HEK293 (cell line): Measurements from ENCODE around the gene OBSCN.

Source experiments
- CTCF ChIA-PET: fragments of 350-600 bp; formaldehyde crosslinking; extraction: SDS; loops from one replicate; lab custom pipeline; 2021; ENCODE audit warnings: antibody characterized with exemption; lab: Yijun Ruan, JAX
- POLR2A ChIA-PET: fragments of 300-600 bp; formaldehyde crosslinking; extraction: SDS; loops from one replicate; lab custom pipeline; 2020; ENCODE audit warnings: antibody characterized with exemption, inconsistent platforms; lab: Yijun Ruan, JAX
- H3K27ac ChIP-seq: fragments of 200-500 bp; sonication (Bioruptor generic); 2 replicates; pipeline ENCODE4 v1.5.1; 2014; ENCODE audit warnings: low read depth, low read length, control low read depth, inconsistent platforms; ENCODE audit errors: extremely low read depth
- H3K36me3 ChIP-seq, 2 experiments: fragments of 200-500 bp in 1 of 2; sonication (Bioruptor generic) in 1 of 2; 1 replicate in 1 of 2; 2 replicates in 1 of 2; pipeline ENCODE4 v1.5.1; 2014 to 2017; ENCODE audit warnings: inconsistent platforms in 2 of 2, low read length in 2 of 2; ENCODE audit not compliant: control insufficient read depth in 2 of 2, insufficient read depth in 1 of 2
- H3K4me1 ChIP-seq: fragments of 200-500 bp; sonication (Bioruptor generic); 2 replicates; pipeline ENCODE4 v1.5.1; 2014; ENCODE audit warnings: mild to moderate bottlenecking, low read length, inconsistent platforms; ENCODE audit not compliant: control insufficient read depth, insufficient read depth
- H3K4me3 ChIP-seq: 2 replicates; pipeline ENCODE4 v1.5.1; 2011; ENCODE audit warnings: low read depth, mild to moderate bottlenecking, control low read depth, low read length, moderate library complexity
- H3K9me3 ChIP-seq: fragments of 200-500 bp; sonication (Bioruptor generic); 2 replicates; pipeline ENCODE4 v1.5.1; 2014; ENCODE audit warnings: low read depth, low read length, inconsistent platforms; ENCODE audit not compliant: control insufficient read depth, insufficient read depth
- EGR2 ChIP-seq: fragments of 450-650 bp; formaldehyde crosslinking; IDR thresholded peaks from 2 replicates; pipeline ENCODE4 v1.5.1; 2016; ENCODE audit warnings: low read depth, missing biosample characterization, missing genetic modification characterization
- GLIS2 ChIP-seq: fragments of 450-650 bp; formaldehyde crosslinking; IDR thresholded peaks from 2 replicates; pipeline ENCODE4 v1.5.1; 2016; ENCODE audit warnings: missing biosample characterization, missing genetic modification characterization
- HOXC10 ChIP-seq: sonication (generic); formaldehyde crosslinking; IDR thresholded peaks from 2 replicates; pipeline ENCODE4 v1.8.1; 2023; ENCODE audit warnings: mild to moderate bottlenecking, missing genetic modification reagents
- KLF7 ChIP-seq: fragments of 450-650 bp; formaldehyde crosslinking; IDR thresholded peaks from 2 replicates; pipeline ENCODE4 v1.5.1; 2016; ENCODE audit warnings: missing biosample characterization, missing genetic modification characterization, borderline replicate concordance
- KLF8 ChIP-seq: fragments of 450-650 bp; formaldehyde crosslinking; IDR thresholded peaks from 2 replicates; pipeline ENCODE4 v1.5.1; 2016; ENCODE audit warnings: missing biosample characterization, missing genetic modification characterization
- ZBTB8A ChIP-seq: fragments of 450-650 bp; formaldehyde crosslinking; IDR thresholded peaks from 2 replicates; pipeline ENCODE4 v1.5.1; 2016; ENCODE audit warnings: missing biosample characterization, missing genetic modification characterization
- ZNF112 ChIP-seq: fragments of 450-650 bp; formaldehyde crosslinking; IDR thresholded peaks from 2 replicates; pipeline ENCODE4 v1.5.0; 2017; ENCODE audit warnings: missing biosample characterization, missing genetic modification characterization
- ZNF114 ChIP-seq: fragments of 450-650 bp; formaldehyde crosslinking; IDR thresholded peaks from 2 replicates; pipeline ENCODE4 v1.5.0; 2017; ENCODE audit warnings: missing biosample characterization, missing genetic modification characterization
- ZNF121 ChIP-seq: fragments of 450-650 bp; formaldehyde crosslinking; IDR thresholded peaks from 2 replicates; pipeline ENCODE4 v1.5.1; 2016; ENCODE audit warnings: missing biosample characterization, missing genetic modification characterization
- ZNF16 ChIP-seq: fragments of 450-650 bp; formaldehyde crosslinking; IDR thresholded peaks from 2 replicates; pipeline ENCODE4 v1.5.1; 2016; ENCODE audit warnings: low read depth, missing biosample characterization, missing genetic modification characterization
- ZNF184 ChIP-seq: fragments of 450-650 bp; IDR thresholded peaks from 2 replicates; pipeline ENCODE4 v1.5.1; 2018; ENCODE audit warnings: missing biosample characterization, mild to moderate bottlenecking, missing genetic modification characterization
- ZNF266 ChIP-seq: fragments of 450-650 bp; formaldehyde crosslinking; IDR thresholded peaks from 2 replicates; pipeline ENCODE4 v1.5.1; 2016; ENCODE audit warnings: missing biosample characterization, missing genetic modification characterization, low read depth
- ZNF280D ChIP-seq: fragments of 450-650 bp; formaldehyde crosslinking; IDR thresholded peaks from 2 replicates; pipeline ENCODE4 v1.5.1; 2016; ENCODE audit warnings: missing biosample characterization, missing genetic modification characterization
- ZNF394 ChIP-seq: fragments of 450-650 bp; formaldehyde crosslinking; IDR thresholded peaks from 2 replicates; pipeline ENCODE4 v1.5.1; 2016; ENCODE audit warnings: missing biosample characterization, missing genetic modification characterization, mild to moderate bottlenecking, moderate library complexity, borderline replicate concordance
- ZNF488 ChIP-seq: fragments of 450-650 bp; formaldehyde crosslinking; IDR thresholded peaks from 2 replicates; pipeline ENCODE4 v1.5.1; 2016; ENCODE audit warnings: missing biosample characterization, missing genetic modification characterization
- ZNF501 ChIP-seq: fragments of 450-650 bp; formaldehyde crosslinking; IDR thresholded peaks from 2 replicates; pipeline ENCODE4 v1.5.1; 2016; ENCODE audit warnings: missing biosample characterization, missing genetic modification characterization
- ZNF513 ChIP-seq: fragments of 450-650 bp; IDR thresholded peaks from 2 replicates; pipeline ENCODE4 v1.5.1; 2018; ENCODE audit warnings: missing biosample characterization, missing genetic modification characterization
- ZNF529 ChIP-seq: fragments of 450-650 bp; formaldehyde crosslinking; IDR thresholded peaks from 2 replicates; pipeline ENCODE4 v1.5.1; 2017; ENCODE audit warnings: missing genetic modification characterization, missing biosample characterization; ENCODE audit not compliant: insufficient replicate concordance
- ZNF624 ChIP-seq: fragments of 450-650 bp; formaldehyde crosslinking; IDR thresholded peaks from 2 replicates; pipeline ENCODE4 v1.5.1; 2017; ENCODE audit warnings: missing biosample characterization, missing genetic modification characterization
- ZNF660 ChIP-seq: fragments of 450-650 bp; IDR thresholded peaks from 2 replicates; pipeline ENCODE4 v1.5.1; 2018; ENCODE audit warnings: missing biosample characterization, mild to moderate bottlenecking, missing genetic modification characterization
- TF ChIP-seq, protein P1 (sequence below): fragments of 450-650 bp; formaldehyde crosslinking; IDR thresholded peaks from 2 replicates; pipeline ENCODE4 v1.5.1; 2016; ENCODE audit warnings: missing biosample characterization, missing genetic modification characterization

Gene OBSCN

GRCh38 chr1:228348708-228349467 lies 141.0 kb downstream of the OBSCN start:
- no peak overlapping the region for H3K27ac ChIP-seq
- TF ChIP-seq KLF7 (tag by site-specific recombination) (no peak), ZNF513 (tag by site-specific recombination) (no peak), ZNF529 (tag by site-specific recombination) (no peak), ZNF501 (no peak), ZNF660 (tag by site-specific recombination) (no peak), ZNF121 (tag by site-specific recombination) (no peak), KLF8 (tag by site-specific recombination) (no peak), ZNF266 (tag by site-specific recombination) (no peak), ZNF112 (no peak), ZBTB8A (tag by site-specific recombination) (no peak), ZNF394 (tag by site-specific recombination) (no peak), EGR2 (tag by site-specific recombination) (no peak), ZNF488 (tag by site-specific recombination) (no peak)
- TF ChIP-seq, protein P1, sequence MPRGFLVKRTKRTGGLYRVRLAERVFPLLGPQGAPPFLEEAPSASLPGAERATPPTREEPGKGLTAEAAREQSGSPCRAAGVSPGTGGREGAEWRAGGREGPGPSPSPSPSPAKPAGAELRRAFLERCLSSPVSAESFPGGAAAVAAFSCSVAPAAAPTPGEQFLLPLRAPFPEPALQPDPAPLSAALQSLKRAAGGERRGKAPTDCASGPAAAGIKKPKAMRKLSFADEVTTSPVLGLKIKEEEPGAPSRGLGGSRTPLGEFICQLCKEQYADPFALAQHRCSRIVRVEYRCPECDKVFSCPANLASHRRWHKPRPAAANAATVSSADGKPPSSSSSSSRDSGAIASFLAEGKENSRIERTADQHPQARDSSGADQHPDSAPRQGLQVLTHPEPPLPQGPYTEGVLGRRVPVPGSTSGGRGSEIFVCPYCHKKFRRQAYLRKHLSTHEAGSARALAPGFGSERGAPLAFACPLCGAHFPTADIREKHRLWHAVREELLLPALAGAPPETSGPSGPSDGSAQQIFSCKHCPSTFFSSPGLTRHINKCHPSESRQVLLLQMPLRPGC (tag by site-specific recombination): no peak
- TF ChIP-seq, all 188 proteins: peak for 0
- Histone ChIP-seq H3K36me3 (no peaks in the 10 kb centered on the region), H3K4me1 (no peaks in the 10 kb centered on the region), H3K4me3 (no peak overlapping the region), H3K9me3 (no peaks in the 10 kb centered on the region)
- ChIA-PET POLR2A (no interaction called here), CTCF (no interaction called here)

DNA sequence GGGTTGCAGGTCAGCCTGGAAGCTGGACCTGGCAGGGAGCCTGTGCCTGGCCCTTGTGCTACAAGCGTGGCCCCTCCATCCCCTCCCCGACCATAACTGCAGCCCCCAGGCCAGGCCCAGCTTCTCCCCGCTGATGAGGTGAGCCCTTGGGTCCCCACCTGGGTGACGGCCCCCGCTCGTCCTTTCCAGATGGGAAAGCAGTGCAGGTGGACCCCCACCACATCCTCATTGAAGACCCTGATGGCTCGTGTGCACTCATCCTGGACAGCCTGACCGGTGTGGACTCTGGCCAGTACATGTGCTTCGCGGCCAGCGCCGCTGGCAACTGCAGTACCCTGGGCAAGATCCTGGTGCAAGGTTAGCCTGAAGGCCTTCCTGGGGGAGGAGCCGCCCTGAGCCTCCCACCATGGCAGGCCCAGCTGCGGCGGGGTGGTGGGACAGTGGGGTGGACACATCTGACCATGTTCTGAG lies 141.9 kb downstream of the OBSCN start:
- TF ChIP-seq ZNF114 (tag by site-specific recombination): no peak
- no peak for TF ChIP-seq ZNF16
- TF ChIP-seq ZNF624: no peak
- TF ChIP-seq HOXC10 (CRISPR knock-in tag): no peak
- no peak for TF ChIP-seq ZNF280D
- no peak for TF ChIP-seq ZNF184
- TF ChIP-seq GLIS2 (tag by site-specific recombination): peak; percentile 56; the same call in 1 of the 2 replicates

More for the DNA sequence above, 141.9 kb downstream of the OBSCN start:
- Histone ChIP-seq H3K4me1 (no peaks in the 10 kb centered on the region), H3K9me3 (no peaks in the 10 kb centered on the region), H3K36me3 (no peaks in the 10 kb centered on the region), H3K27ac (no peak overlapping the region), H3K4me3 (no peak overlapping the region)
- ChIA-PET POLR2A (no interaction called here), CTCF (no interaction called here)
